K562 (cell line): ENCODE data around the gene DOCK6. TPM values are rescaled to one million over a fixed set of nuclear protein-coding genes. Genes with fewer than 3 reads are reported as not detected.

Experiments
- ATAC-seq: fragments of 200-7000 bp; cut with Tn5 transposase; 3 replicates; pipeline ENCODE4 v1.9.1; 2020; ENCODE audit warnings: moderate library complexity
- BruUV-seq: library from RNA; stranded (reverse); fragments of 400-500 nt; replicated peaks from 2 replicates; lab custom pipeline; 2021; lab: Mats Ljungman, UMichigan
- CTCF ChIA-PET: fragments of 300-600 bp; formaldehyde crosslinking; extraction: SDS; loops from one replicate; lab custom pipeline; 2021; ENCODE audit warnings: low intra/inter-chr PET ratio; lab: Yijun Ruan, JAX
- POLR2A ChIA-PET: fragments of 300-600, 350-650 bp; sonication (Branson Sonifier 250); formaldehyde crosslinking; extraction: SDS; loops from one replicate; lab custom pipeline; 2021; ENCODE audit warnings: antibody characterized with exemption, inconsistent platforms; lab: Yijun Ruan, JAX
- DNase-seq, 4 experiments: peaks; one replicate each; pipeline versions ENCODE4 v3.0.0 to v3.0.0-alpha.2; 2011 to 2018; ENCODE audit warnings: low spot score in 3 of 4, mixed read lengths in 3 of 4; ENCODE audit errors: extremely low read depth in 1 of 4
- FAIRE-seq: peaks from 2 replicates; lab custom pipeline; 2011; peaks lifted over from hg19 to GRCh38; lab: Jason Lieb, UNC
- H2AFZ ChIP-seq: 2 replicates; pipeline ENCODE4 v1.6.0; 2011; ENCODE audit warnings: low read depth, low read length, control low read depth, inconsistent platforms
- H3K27ac ChIP-seq: fragments of 200-600 bp; 3 replicates; pipeline ENCODE4 v1.8.0; 2011; ENCODE audit warnings: low read depth, mild to moderate bottlenecking, control low read depth, inconsistent platforms, low read length, moderate library complexity, mixed read lengths; ENCODE audit errors: extremely low read depth
- H3K27me3 ChIP-seq, 2 experiments: fragments of 300-600 bp in 1 of 2; 2 replicates in 1 of 2; 3 replicates in 1 of 2; pipeline versions ENCODE4 v1.6.0 to v1.8.0; 2011; ENCODE audit warnings: inconsistent platforms in 2 of 2, low read length in 2 of 2, mild to moderate bottlenecking in 1 of 2, mixed read lengths in 1 of 2, moderate library complexity in 1 of 2; ENCODE audit not compliant: control insufficient read depth in 2 of 2, insufficient read depth in 2 of 2
- H3K36me3 ChIP-seq: fragments of 300-600 bp; 3 replicates; pipeline ENCODE4 v1.8.0; 2011; ENCODE audit warnings: mild to moderate bottlenecking, low read length, inconsistent platforms; ENCODE audit not compliant: control insufficient read depth, insufficient read depth
- H3K4me1 ChIP-seq, 2 experiments: fragments of 200-600 bp in 1 of 2; replicated peaks in 1 of 2; 2 replicates in 1 of 2; 3 replicates in 1 of 2; pipeline versions ENCODE4 v1.5.1 to v1.8.0; 2011; ENCODE audit warnings: inconsistent platforms in 2 of 2, low read length in 2 of 2, mild to moderate bottlenecking in 1 of 2, mixed read lengths in 1 of 2, moderate library complexity in 1 of 2; ENCODE audit not compliant: control insufficient read depth in 2 of 2, insufficient read depth in 2 of 2
- H3K4me2 ChIP-seq: 2 replicates; pipeline ENCODE4 v1.6.1; 2011; ENCODE audit warnings: low read length, control low read depth, inconsistent platforms, mixed read lengths; ENCODE audit not compliant: insufficient read depth
- H3K4me3 ChIP-seq: fragments of 200-600 bp; sonication (generic), shearing (Covaris generic); 2 replicates; pipeline ENCODE4 v1.5.1; 2016; ENCODE audit warnings: control low read depth, inconsistent platforms
- H3K79me2 ChIP-seq: fragments of 200-600 bp; 3 replicates; pipeline ENCODE4 v1.8.0; 2011; ENCODE audit warnings: low read length, inconsistent platforms; ENCODE audit not compliant: control insufficient read depth, insufficient read depth
- H3K9ac ChIP-seq, 2 experiments: 2 replicates each; pipeline versions ENCODE4 v1.6.0 to v1.6.1; 2011; ENCODE audit warnings: low read depth in 2 of 2, low read length in 2 of 2, control low read depth in 1 of 2, inconsistent platforms in 1 of 2, mild to moderate bottlenecking in 1 of 2, mixed read lengths in 1 of 2; ENCODE audit not compliant: insufficient read depth in 1 of 2
- H3K9me1 ChIP-seq: one replicate; pipeline ENCODE4 v1.6.0; 2011; ENCODE audit warnings: inconsistent platforms, mild to moderate bottlenecking, low read length, moderate library complexity; ENCODE audit not compliant: control insufficient read depth, insufficient read depth
- H3K9me3 ChIP-seq: replicated peaks from 2 replicates; pipeline ENCODE4 v1.5.1; 2011; ENCODE audit warnings: low read depth, low read length, inconsistent platforms; ENCODE audit not compliant: control insufficient read depth, insufficient read depth
- H4K20me1 ChIP-seq: replicated peaks from 2 replicates; pipeline ENCODE4 v1.6.1; 2011; ENCODE audit warnings: low read length, inconsistent platforms, mixed read lengths; ENCODE audit not compliant: control insufficient read depth, insufficient read depth
- DEAF1 ChIP-seq: fragments of 450-650 bp; formaldehyde crosslinking; IDR thresholded peaks from 2 replicates; pipeline ENCODE4 v1.4.0; 2020; ENCODE audit warnings: mild to moderate bottlenecking, moderate library complexity
- UBTF ChIP-seq, 2 experiments: IDR thresholded peaks; 2 replicates each; pipeline ENCODE4 v1.6.1; 2012; ENCODE audit warnings: improper control_type of control experiment in 2 of 2, low read depth in 2 of 2, low read length in 2 of 2, borderline replicate concordance in 1 of 2
- WGBS: fragments of 100-300 bp; shearing (Covaris generic); methylation state at CpG from one replicate; pipeline ENCODE4 v1.1.6; 2016; ENCODE audit warnings: low coverage, mixed read lengths; ENCODE audit not compliant: insufficient coverage; ENCODE audit errors: missing lambda C conversion rate; 5-methylcytosine and 5-hydroxymethylcytosine counted together
- in situ Hi-C: fragments of 300-500 bp; cut with MboI; formaldehyde crosslinking; loops from 4 replicates; pipeline ENCODE4 v1.15.0; 2018; ENCODE audit warnings: inconsistent platforms, mixed read lengths
- intact Hi-C: fragments of 100-400 bp; cut with micrococcal nuclease; formaldehyde crosslinking; loops from 2 replicates; pipeline ENCODE4 v1.14.2; 2022
- polyA plus RNA-seq, 8 experiments: library from polyadenylated mRNA; depleted of rRNA in 4 of 8; stranded (reverse) in 5 of 8; unstranded in 3 of 8; fragments of >200 nt; fragmentation: Nextera tagmentation in 2 of 8; fragmentation: Illumina TruSeq in 1 of 8; extraction: Ambion mirVana in 2 of 8; extraction: Trizol in 1 of 8; gene quantifications; 2 replicates each; pipeline versions ENCODE4 v1.2.1 to v1.2.3, GENCODE V29; 2011 to 2014; ENCODE audit warnings: inconsistent platforms in 1 of 8, missing spikeins in 1 of 8
- total RNA-seq, 7 experiments: library from RNA; depleted of rRNA in 6 of 7; stranded (reverse); fragments of >200 nt in 6 of 7; fragmentation: Illumina TruSeq in 2 of 7; extraction: Trizol in 2 of 7; gene quantifications; 2 replicates each; pipeline versions ENCODE4 v1.2.1 to v1.2.3, GENCODE V29; 2011 to 2021; ENCODE audit warnings: low replicate concordance in 1 of 7

DOCK6 gene
- total and polyA plus RNA-seq, 9 of the 15 experiments (the other 6 are each of a cell fraction or from before 2014, with no cell fraction given): 0.35 to 19.3 (median 3.8) TPM

- intact Hi-C loops: no loop called here
- Histone ChIP-seq H3K79me2 (peaks cover 12% of the 10 kb centered on the region), H2AFZ (no peak overlapping the region), H3K4me2 (no peak overlapping the region), H3K27ac (no peak overlapping the region), H3K9ac (peak overlapping the region in 1 of 2 experiments; percentile 59; a peak in 1 of 4 replicates), H3K27me3 (no peaks in the 10 kb centered on the region), H3K36me3 (no peaks in the 10 kb centered on the region), H3K9me3 (no peaks in the 10 kb centered on the region), H3K4me3 (no peak overlapping the region), H3K4me1 (peaks cover 17 to 54% of the 10 kb centered on the region in 2 experiments), H4K20me1 (0 out of 2 replicates have a peak, but pooled peaks cover 3% of the 10 kb centered on the region), H3K9me1 (no peaks in the 10 kb centered on the region)
- DNase-seq (no peak), FAIRE-seq (no peak), ATAC-seq (no peak)
- POLR2A ChIA-PET: interaction anchor here (0.7 to 0.8 kb wide), 2 partner anchors 15 to 45 kb away, joined by 4 read pairs; partner anchors contain the start of gene SPC24
- TF ChIP-seq UBTF (IDR thresholded peaks at IDR 0.05; ENCODE audit: borderline replicate concordance in 1 of 2, low read depth in 2 of 2, low read length in 2 of 2) (no peak), DEAF1 (CRISPR knock-in tag) (no peak)
- CTCF ChIA-PET: no interaction called here
- 71% methylated on average over 9 of the region's 9 CpGs for WGBS
- in situ Hi-C loops: loop anchor here (5.0 kb wide), 2 partner anchors 69 to 164 kb away; no protein-coding TSS in a partner anchor
- no TSS peak for BruUV-seq
Measured at GRCh38 chr19:11200931-11201330, 61.4 kb downstream of the DOCK6 start.
